OCI-LY1 (cell line): ENCODE data around the gene DOCK4.

ENCODE experiments used
- H2AFZ ChIP-seq: fragments of 200-600 bp; sonication (generic), shearing (Covaris generic); 2 replicates; pipeline ENCODE4 v1.6.0; 2014; ENCODE audit warnings: antibody characterized with exemption, mild to moderate bottlenecking, low read length
- H3F3A ChIP-seq: fragments of 200-600 bp; sonication (generic), shearing (Covaris generic); 2 replicates; pipeline ENCODE4 v1.6.0; 2014; ENCODE audit warnings: mild to moderate bottlenecking, antibody characterized with exemption, low read length, moderate library complexity; ENCODE audit not compliant: insufficient read depth
- H3K27ac ChIP-seq: fragments of 200-600 bp; sonication (generic); 2 replicates; pipeline ENCODE4 v1.5.1; 2014; ENCODE audit warnings: low read length, mixed run types, mild to moderate bottlenecking, low read depth; ENCODE audit not compliant: poor library complexity, severe bottlenecking
- H3K27me3 ChIP-seq: fragments of 200-600 bp; sonication (generic); 2 replicates; pipeline ENCODE4 v1.6.0; 2014; ENCODE audit warnings: antibody characterized with exemption, mild to moderate bottlenecking, low read length, moderate library complexity; ENCODE audit not compliant: insufficient read depth
- H3K36me3 ChIP-seq: fragments of 200-600 bp; sonication (generic); 2 replicates; pipeline ENCODE4 v1.6.1; 2014; ENCODE audit warnings: mild to moderate bottlenecking, antibody characterized with exemption, low read length, moderate library complexity, mixed read lengths; ENCODE audit not compliant: insufficient read depth
- H3K4me1 ChIP-seq: fragments of 200-600 bp; sonication (generic); 2 replicates; pipeline ENCODE4 v1.5.1; 2014; ENCODE audit warnings: mild to moderate bottlenecking, low read length, moderate library complexity; ENCODE audit not compliant: insufficient read depth, severe bottlenecking
- H3K4me2 ChIP-seq: fragments of 200-600 bp; sonication (generic), shearing (Covaris generic); 2 replicates; pipeline ENCODE4 v1.6.1; 2014; ENCODE audit warnings: low read length
- H3K4me3 ChIP-seq: fragments of 200-600 bp; sonication (generic); 2 replicates; pipeline ENCODE4 v1.5.1; 2014; ENCODE audit warnings: low read length, low read depth, mild to moderate bottlenecking, mixed read lengths; ENCODE audit not compliant: poor library complexity, severe bottlenecking
- H3K79me2 ChIP-seq: fragments of 200-600 bp; shearing (Covaris generic); 2 replicates; pipeline ENCODE4 v1.6.1; 2016; ENCODE audit warnings: mixed run types, low read length, mixed read lengths; ENCODE audit not compliant: insufficient read depth
- H3K9ac ChIP-seq: fragments of 200-600 bp; sonication (generic), shearing (Covaris generic); 2 replicates; pipeline ENCODE4 v1.6.1; 2014; ENCODE audit warnings: mild to moderate bottlenecking, low read length, mixed read lengths
- H3K9me2 ChIP-seq: fragments of 200-600 bp; sonication (generic), shearing (Covaris generic); 2 replicates; pipeline ENCODE4 v1.6.1; 2014; ENCODE audit warnings: low read depth, mild to moderate bottlenecking, low read length, mixed read lengths
- H3K9me3 ChIP-seq: fragments of 200-600 bp; shearing (Covaris generic); 2 replicates; pipeline ENCODE4 v1.6.1; 2014; ENCODE audit warnings: low read length, mixed read lengths
- H4K20me1 ChIP-seq: fragments of 200-600 bp; sonication (generic), shearing (Covaris generic); 2 replicates; pipeline ENCODE4 v1.6.0; 2016; ENCODE audit warnings: mild to moderate bottlenecking, low read length; ENCODE audit not compliant: insufficient read depth
- CTCF ChIP-seq: fragments of 200-600 bp; sonication (generic), shearing (Covaris generic); IDR thresholded peaks from 2 replicates; pipeline ENCODE4 v1.5.1; 2017; ENCODE audit warnings: mild to moderate bottlenecking, antibody characterized with exemption, low read length, moderate library complexity, mixed read lengths
- EZH2 ChIP-seq: fragments of 200-600 bp; sonication (generic), shearing (Covaris generic); IDR thresholded peaks from 2 replicates; pipeline ENCODE4 v1.8.0; 2017; ENCODE audit warnings: borderline replicate concordance, mixed run types, mild to moderate bottlenecking, antibody characterized with exemption, low read length, moderate library complexity, mixed read lengths

The DOCK4 gene

GRCh38 chr7:112007185-112007584, 199.0 kb downstream of the DOCK4 start:
- H3K4me3 ChIP-seq = no peak overlapping the region
- H3K36me3 ChIP-seq = no peaks in the 10 kb centered on the region
- no peak overlapping the region for H3K9ac ChIP-seq
- H3K4me2 ChIP-seq = no peak overlapping the region
- H3K9me3 ChIP-seq = no peaks in the 10 kb centered on the region
- TF ChIP-seq CTCF (no peak), EZH2 (no peak)
- H3K9me2 ChIP-seq = no peaks in the 10 kb centered on the region
- no peaks in the 10 kb centered on the region for H3K27me3 ChIP-seq
- H3K4me1 ChIP-seq = no peaks in the 10 kb centered on the region
- H3F3A ChIP-seq = no peaks in the 10 kb centered on the region
- H2AFZ ChIP-seq = no peak overlapping the region
- H3K79me2 ChIP-seq = no peaks in the 10 kb centered on the region
- H3K27ac ChIP-seq = no peak overlapping the region
- H4K20me1 ChIP-seq = no peaks in the 10 kb centered on the region

DNA sequence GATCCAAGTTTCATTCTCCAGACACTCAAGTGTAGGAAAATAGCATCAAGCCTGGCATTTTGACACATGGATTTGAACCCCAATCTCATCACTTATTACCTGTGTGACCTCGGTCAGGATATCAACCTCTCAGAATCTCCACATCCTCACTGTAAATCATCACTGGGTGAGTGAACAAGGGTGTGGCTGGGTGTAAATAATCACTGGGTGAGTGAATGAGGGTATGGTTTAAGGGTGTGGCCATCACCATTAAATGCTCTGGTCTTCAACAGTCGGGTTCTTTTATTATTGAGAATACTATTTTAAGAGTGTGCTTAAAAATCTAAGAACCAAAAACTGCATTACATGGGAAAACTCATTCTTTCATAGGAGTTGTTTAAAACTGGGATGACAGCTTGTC, 200.1 kb downstream of the DOCK4 start:
- TF ChIP-seq CTCF = no peak
- Histone ChIP-seq H3K4me1 (no peaks in the 10 kb centered on the region), H3K4me2 (no peak overlapping the region), H3K9me2 (no peaks in the 10 kb centered on the region), H3K27ac (no peak overlapping the region), H3K9me3 (no peaks in the 10 kb centered on the region), H3K79me2 (no peaks in the 10 kb centered on the region), H3K27me3 (no peaks in the 10 kb centered on the region), H3K4me3 (no peak overlapping the region), H4K20me1 (no peaks in the 10 kb centered on the region), H3K36me3 (no peaks in the 10 kb centered on the region), H2AFZ (no peak overlapping the region), H3K9ac (no peak overlapping the region), H3F3A (no peaks in the 10 kb centered on the region)

DNA sequence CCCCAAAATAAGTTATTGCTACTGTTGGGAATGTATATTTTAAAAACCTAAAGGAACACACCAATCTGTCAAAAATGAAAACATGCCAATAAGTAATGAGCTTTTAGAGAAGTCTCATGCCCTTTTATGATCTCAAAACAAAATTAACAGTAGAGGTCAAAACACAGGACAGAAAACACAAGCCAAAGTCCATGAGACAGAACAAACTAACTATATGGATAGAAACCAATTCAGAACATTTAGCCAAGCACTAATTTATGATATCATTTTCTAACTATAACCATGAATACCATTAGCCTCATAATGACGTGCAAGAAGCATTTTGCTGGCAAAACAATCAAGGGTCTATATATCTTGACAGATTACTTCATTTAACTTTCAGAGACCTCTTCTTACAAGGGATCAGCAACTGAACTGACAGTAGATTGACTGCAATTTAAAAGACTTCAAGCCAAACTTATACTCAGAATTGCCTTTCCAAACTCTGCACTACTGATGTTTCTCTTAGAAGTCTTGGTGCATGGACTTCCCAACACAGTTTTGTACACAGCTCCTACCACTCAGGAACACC, 200.9 kb downstream of the DOCK4 start:
- Histone ChIP-seq H3K9ac (no peak overlapping the region), H3K4me3 (no peak overlapping the region), H3K4me1 (no peaks in the 10 kb centered on the region), H3K36me3 (no peaks in the 10 kb centered on the region), H3K4me2 (no peak overlapping the region), H3F3A (no peaks in the 10 kb centered on the region), H3K79me2 (no peaks in the 10 kb centered on the region), H3K27ac (no peak overlapping the region), H4K20me1 (no peaks in the 10 kb centered on the region), H3K9me3 (no peaks in the 10 kb centered on the region), H3K27me3 (no peaks in the 10 kb centered on the region), H2AFZ (no peak overlapping the region), H3K9me2 (no peaks in the 10 kb centered on the region)
- TF ChIP-seq EZH2 (no peak), CTCF (no peak)
